ENCODE results near the gene CA5A. TPM values are rescaled to one million over a fixed set of nuclear protein-coding genes. Genes with fewer than 3 reads are reported as not detected.

Gene CA5A
- total and polyA plus RNA-seq, 2 of the 13 experiments (the other 11 are each of a cell fraction or from before 2014, with no cell fraction given) = 66.8 to 106 TPM

DNA sequence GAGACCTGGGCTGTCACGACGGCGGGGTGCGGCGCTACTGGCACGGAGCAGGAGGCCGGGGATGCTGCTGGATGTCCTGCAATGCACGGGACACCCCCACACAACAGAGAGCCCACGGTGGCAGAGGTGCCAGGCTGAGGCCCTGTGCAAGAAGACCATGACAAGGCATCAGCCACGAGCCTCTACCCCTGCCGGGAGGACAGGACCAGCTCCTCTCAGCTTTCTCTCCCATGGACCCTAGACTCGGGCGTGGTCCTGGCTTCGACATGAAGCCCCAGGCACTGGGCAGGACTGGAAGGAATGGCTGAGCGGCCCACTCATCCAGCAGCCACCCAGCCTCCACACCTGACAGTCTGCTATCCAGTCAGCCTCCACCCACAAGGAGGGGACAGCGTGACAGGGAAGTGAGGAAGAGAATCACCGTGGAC lies 92.6 kb downstream of the CA5A start (continued):
- TF ChIP-seq, protein P1, sequence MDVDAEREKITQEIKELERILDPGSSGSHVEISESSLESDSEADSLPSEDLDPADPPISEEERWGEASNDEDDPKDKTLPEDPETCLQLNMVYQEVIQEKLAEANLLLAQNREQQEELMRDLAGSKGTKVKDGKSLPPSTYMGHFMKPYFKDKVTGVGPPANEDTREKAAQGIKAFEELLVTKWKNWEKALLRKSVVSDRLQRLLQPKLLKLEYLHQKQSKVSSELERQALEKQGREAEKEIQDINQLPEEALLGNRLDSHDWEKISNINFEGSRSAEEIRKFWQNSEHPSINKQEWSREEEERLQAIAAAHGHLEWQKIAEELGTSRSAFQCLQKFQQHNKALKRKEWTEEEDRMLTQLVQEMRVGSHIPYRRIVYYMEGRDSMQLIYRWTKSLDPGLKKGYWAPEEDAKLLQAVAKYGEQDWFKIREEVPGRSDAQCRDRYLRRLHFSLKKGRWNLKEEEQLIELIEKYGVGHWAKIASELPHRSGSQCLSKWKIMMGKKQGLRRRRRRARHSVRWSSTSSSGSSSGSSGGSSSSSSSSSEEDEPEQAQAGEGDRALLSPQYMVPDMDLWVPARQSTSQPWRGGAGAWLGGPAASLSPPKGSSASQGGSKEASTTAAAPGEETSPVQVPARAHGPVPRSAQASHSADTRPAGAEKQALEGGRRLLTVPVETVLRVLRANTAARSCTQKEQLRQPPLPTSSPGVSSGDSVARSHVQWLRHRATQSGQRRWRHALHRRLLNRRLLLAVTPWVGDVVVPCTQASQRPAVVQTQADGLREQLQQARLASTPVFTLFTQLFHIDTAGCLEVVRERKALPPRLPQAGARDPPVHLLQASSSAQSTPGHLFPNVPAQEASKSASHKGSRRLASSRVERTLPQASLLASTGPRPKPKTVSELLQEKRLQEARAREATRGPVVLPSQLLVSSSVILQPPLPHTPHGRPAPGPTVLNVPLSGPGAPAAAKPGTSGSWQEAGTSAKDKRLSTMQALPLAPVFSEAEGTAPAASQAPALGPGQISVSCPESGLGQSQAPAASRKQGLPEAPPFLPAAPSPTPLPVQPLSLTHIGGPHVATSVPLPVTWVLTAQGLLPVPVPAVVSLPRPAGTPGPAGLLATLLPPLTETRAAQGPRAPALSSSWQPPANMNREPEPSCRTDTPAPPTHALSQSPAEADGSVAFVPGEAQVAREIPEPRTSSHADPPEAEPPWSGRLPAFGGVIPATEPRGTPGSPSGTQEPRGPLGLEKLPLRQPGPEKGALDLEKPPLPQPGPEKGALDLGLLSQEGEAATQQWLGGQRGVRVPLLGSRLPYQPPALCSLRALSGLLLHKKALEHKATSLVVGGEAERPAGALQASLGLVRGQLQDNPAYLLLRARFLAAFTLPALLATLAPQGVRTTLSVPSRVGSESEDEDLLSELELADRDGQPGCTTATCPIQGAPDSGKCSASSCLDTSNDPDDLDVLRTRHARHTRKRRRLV (CRISPR knock-in tag; IDR thresholded peaks at IDR 0.05) = no peak
- TF ChIP-seq KDM5B (CRISPR knock-in tag; IDR thresholded peaks at IDR 0.05; ENCODE audit: borderline replicate concordance) = no peak
- TF ChIP-seq ZNF782 (CRISPR knock-in tag; IDR thresholded peaks at IDR 0.05; ENCODE audit: borderline replicate concordance) = 0 out of 2 replicates have a peak, but pooled peaks have one; percentile 18
- no peak for TF ChIP-seq MTA1 (CRISPR knock-in tag; IDR thresholded peaks at IDR 0.05; ENCODE audit: borderline replicate concordance)
- TF ChIP-seq ZSCAN30 (CRISPR knock-in tag; IDR thresholded peaks at IDR 0.05) = no peak
- TF ChIP-seq, protein P2, sequence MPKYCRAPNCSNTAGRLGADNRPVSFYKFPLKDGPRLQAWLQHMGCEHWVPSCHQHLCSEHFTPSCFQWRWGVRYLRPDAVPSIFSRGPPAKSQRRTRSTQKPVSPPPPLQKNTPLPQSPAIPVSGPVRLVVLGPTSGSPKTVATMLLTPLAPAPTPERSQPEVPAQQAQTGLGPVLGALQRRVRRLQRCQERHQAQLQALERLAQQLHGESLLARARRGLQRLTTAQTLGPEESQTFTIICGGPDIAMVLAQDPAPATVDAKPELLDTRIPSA (CRISPR knock-in tag; IDR thresholded peaks at IDR 0.05; ENCODE audit: borderline replicate concordance) = no peak
- no peak for TF ChIP-seq GFI1 (CRISPR knock-in tag; IDR thresholded peaks at IDR 0.05; ENCODE audit: borderline replicate concordance)
- no peak for TF ChIP-seq KMT2A (CRISPR knock-in tag; IDR thresholded peaks at IDR 0.05)
- TF ChIP-seq, protein P3, sequence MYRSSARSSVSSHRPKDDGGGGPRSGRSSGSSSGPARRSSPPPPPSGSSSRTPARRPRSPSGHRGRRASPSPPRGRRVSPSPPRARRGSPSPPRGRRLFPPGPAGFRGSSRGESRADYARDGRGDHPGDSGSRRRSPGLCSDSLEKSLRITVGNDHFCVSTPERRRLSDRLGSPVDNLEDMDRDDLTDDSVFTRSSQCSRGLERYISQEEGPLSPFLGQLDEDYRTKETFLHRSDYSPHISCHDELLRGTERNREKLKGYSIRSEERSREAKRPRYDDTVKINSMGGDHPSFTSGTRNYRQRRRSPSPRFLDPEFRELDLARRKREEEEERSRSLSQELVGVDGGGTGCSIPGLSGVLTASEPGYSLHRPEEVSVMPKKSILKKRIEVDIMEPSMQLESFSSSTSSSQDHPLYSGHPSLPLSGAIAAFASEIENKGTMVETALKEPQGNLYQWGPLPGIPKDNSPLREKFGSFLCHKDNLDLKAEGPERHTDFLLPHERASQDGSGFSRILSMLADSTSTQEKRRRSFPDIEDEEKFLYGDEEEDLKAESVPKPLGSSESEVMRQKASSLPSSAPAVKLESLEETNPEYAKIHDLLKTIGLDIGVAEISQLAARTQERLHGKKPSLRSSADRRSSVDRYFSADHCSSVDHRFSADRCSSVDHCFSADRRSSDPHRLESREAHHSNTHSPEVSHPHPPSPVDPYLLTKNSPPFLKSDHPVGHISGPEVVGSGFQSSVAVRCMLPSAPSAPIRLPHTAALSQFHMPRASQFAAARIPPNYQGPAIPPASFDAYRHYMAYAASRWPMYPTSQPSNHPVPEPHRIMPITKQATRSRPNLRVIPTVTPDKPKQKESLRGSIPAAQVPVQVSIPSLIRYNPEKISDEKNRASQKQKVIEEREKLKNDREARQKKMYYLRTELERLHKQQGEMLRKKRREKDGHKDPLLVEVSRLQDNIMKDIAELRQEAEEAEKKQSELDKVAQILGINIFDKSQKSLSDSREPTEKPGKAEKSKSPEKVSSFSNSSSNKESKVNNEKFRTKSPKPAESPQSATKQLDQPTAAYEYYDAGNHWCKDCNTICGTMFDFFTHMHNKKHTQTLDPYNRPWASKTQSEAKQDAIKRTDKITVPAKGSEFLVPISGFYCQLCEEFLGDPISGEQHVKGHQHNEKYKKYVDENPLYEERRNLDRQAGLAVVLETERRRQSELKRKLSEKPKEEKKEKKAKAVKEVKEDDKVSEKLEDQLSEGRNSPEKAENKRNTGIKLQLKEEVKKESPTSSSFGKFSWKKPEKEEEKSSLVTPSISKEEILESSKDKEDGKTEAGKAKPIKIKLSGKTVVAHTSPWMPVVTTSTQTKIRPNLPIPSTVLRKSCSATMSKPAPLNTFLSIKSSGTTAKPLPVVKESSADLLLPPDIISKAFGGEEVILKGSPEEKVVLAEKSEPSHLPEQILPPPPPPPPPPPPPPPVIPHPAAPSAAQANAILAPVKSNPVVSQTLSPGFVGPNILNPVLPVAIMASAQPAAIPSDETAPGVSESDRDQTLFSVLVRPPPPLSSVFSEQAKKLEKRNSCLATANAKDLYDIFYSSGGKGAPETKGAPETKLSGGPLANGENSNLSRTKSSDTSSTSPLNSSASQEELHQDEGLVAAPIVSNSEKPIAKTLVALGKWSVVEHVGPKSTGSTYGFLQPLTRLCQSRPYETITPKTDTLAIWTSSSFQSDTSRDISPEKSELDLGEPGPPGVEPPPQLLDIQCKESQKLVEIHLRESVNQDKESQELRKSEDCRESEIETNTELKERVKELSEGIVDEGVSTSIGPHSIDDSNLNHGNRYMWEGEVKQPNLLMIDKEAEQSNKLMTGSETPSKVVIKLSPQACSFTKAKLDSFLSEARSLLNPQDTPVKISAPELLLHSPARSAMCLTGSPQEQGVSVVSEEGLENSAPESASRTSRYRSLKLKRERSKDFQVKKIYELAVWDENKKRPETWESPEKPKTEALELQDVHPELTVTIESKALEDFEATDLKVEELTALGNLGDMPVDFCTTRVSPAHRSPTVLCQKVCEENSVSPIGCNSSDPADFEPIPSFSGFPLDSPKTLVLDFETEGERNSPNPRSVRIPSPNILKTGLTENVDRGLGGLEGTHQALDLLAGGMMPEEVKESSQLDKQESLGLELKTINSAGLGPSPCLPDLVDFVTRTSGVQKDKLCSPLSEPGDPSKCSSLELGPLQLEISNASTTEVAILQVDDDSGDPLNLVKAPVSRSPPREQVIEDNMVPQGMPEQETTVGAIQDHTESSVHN (CRISPR knock-in tag; IDR thresholded peaks at IDR 0.05) = 0 out of 2 replicates have a peak, but pooled peaks have one; percentile 78
- no peak for TF ChIP-seq ZFP37 (CRISPR knock-in tag; IDR thresholded peaks at IDR 0.05; ENCODE audit: borderline replicate concordance)
